K562 (cell line): Measurements from ENCODE around the gene MATK. TPM values are rescaled to one million over a fixed set of nuclear protein-coding genes. Genes with fewer than 3 reads are reported as not detected.

Experiments used
- ADNP ChIP-seq: fragments of 200-800 bp; sonication (Bioruptor generic); IDR thresholded peaks from 2 replicates; pipeline ENCODE4 v1.6.1; 2016; ENCODE audit warnings: missing genetic modification characterization, missing compliant biosample characterization
- BCOR ChIP-seq: fragments of 450-650 bp; IDR thresholded peaks from 2 replicates; pipeline ENCODE4 v1.6.1; 2016
- CHD4 ChIP-seq: fragments of 200-600 bp; sonication (generic); IDR thresholded peaks from 3 replicates; pipeline ENCODE4 v1.6.1; 2012; ENCODE audit warnings: low read depth, mild to moderate bottlenecking, mixed read lengths, low read length, inconsistent platforms; ENCODE audit not compliant: insufficient read depth, insufficient replicate concordance, poor library complexity, severe bottlenecking
- E2F3 ChIP-seq: fragments of 250-450 bp; sonication (Bioruptor Pico); IDR thresholded peaks from 2 replicates; pipeline ENCODE4 v1.4.0; 2020; ENCODE audit warnings: mild to moderate bottlenecking
- FOXA3 ChIP-seq, 2 experiments: fragments of 450-650 bp in 1 of 2; sonication (generic) in 1 of 2; formaldehyde crosslinking; IDR thresholded peaks in 1 of 2; conservative IDR thresholded peaks in 1 of 2; 2 replicates each; pipeline versions ENCODE4 v1.4.0 to v1.8.0; 2020 to 2022; ENCODE audit warnings: mild to moderate bottlenecking in 2 of 2, missing genetic modification reagents in 1 of 2
- KDM1A ChIP-seq, 2 experiments: fragments of 450-650 bp; IDR thresholded peaks; 2 replicates each; pipeline ENCODE4 v1.6.1; 2016; ENCODE audit warnings: mild to moderate bottlenecking in 2 of 2
- KLF13 ChIP-seq: fragments of 450-650 bp; IDR thresholded peaks from 2 replicates; pipeline ENCODE4 v1.6.1; 2016; ENCODE audit warnings: missing genetic modification characterization, low read depth, mild to moderate bottlenecking, missing compliant biosample characterization, moderate library complexity, borderline replicate concordance
- KLF6 ChIP-seq: fragments of 250-450 bp; sonication (Bioruptor Pico); IDR thresholded peaks from 2 replicates; pipeline ENCODE4 v1.4.0; 2020; ENCODE audit warnings: mild to moderate bottlenecking, moderate library complexity, borderline replicate concordance
- MIER1 ChIP-seq: fragments of 450-650 bp; IDR thresholded peaks from 2 replicates; pipeline ENCODE4 v1.6.1; 2016; ENCODE audit warnings: antibody characterized with exemption, mild to moderate bottlenecking, low read depth
- RBBP5 ChIP-seq: fragments of 200-600 bp; sonication (generic); IDR thresholded peaks from 2 replicates; pipeline ENCODE4 v1.6.1; 2012; ENCODE audit warnings: borderline replicate concordance, mild to moderate bottlenecking, low read length, control low read depth, inconsistent platforms; ENCODE audit not compliant: insufficient read depth, poor library complexity, severe bottlenecking
- RBM25 ChIP-seq: fragments of 200-400 bp; formaldehyde crosslinking; IDR thresholded peaks from 2 replicates; pipeline ENCODE4 v1.6.1; 2018; ENCODE audit warnings: low read length, low read depth, moderate library complexity; ENCODE audit not compliant: severe bottlenecking
- SMARCA5 ChIP-seq: fragments of 450-650 bp; IDR thresholded peaks from 2 replicates; pipeline ENCODE4 v1.6.1; 2016
- TAF7 ChIP-seq: fragments of 450-650 bp; IDR thresholded peaks from 2 replicates; pipeline ENCODE4 v1.6.1; 2016; ENCODE audit warnings: missing genetic modification characterization, missing compliant biosample characterization
- ZKSCAN3 ChIP-seq: fragments of 250-450 bp; sonication (Bioruptor Pico); IDR thresholded peaks from 2 replicates; pipeline ENCODE4 v1.4.0; 2020
- polyA plus RNA-seq, 8 experiments: library from polyadenylated mRNA; depleted of rRNA in 4 of 8; stranded (reverse) in 5 of 8; unstranded in 3 of 8; fragments of >200 nt; fragmentation: Nextera tagmentation in 2 of 8; fragmentation: Illumina TruSeq in 1 of 8; extraction: Ambion mirVana in 2 of 8; extraction: Trizol in 1 of 8; gene quantifications; 2 replicates each; pipeline versions ENCODE4 v1.2.1 to v1.2.3, GENCODE V29; 2011 to 2014; ENCODE audit warnings: inconsistent platforms in 1 of 8, missing spikeins in 1 of 8
- total RNA-seq, 7 experiments: library from RNA; depleted of rRNA in 6 of 7; stranded (reverse); fragments of >200 nt in 6 of 7; fragmentation: Illumina TruSeq in 2 of 7; extraction: Trizol in 2 of 7; gene quantifications; 2 replicates each; pipeline versions ENCODE4 v1.2.1 to v1.2.3, GENCODE V29; 2011 to 2021; ENCODE audit warnings: low replicate concordance in 1 of 7
- TF ChIP-seq, protein P1 (sequence below): fragments of 450-650 bp; formaldehyde crosslinking; IDR thresholded peaks from 2 replicates; pipeline ENCODE4 v1.4.0; 2020; ENCODE audit warnings: mild to moderate bottlenecking, moderate library complexity
- TF ChIP-seq, protein P2 (sequence below): sonication (generic); formaldehyde crosslinking; IDR thresholded peaks from 2 replicates; pipeline ENCODE4 v1.5.0; 2020; ENCODE audit warnings: missing genetic modification reagents
- TF ChIP-seq, protein P3 (sequence below), 2 experiments: IDR thresholded peaks; 2 replicates each; pipeline ENCODE4 v1.6.1; 2011; ENCODE audit warnings: borderline replicate concordance in 1 of 2, control low read depth in 1 of 2, low read depth in 1 of 2, low read length in 1 of 2, mild to moderate bottlenecking in 1 of 2, mixed read lengths in 1 of 2, moderate library complexity in 1 of 2; ENCODE audit not compliant: insufficient read depth in 1 of 2, insufficient read length in 1 of 2, poor library complexity in 1 of 2, severe bottlenecking in 1 of 2; ENCODE audit errors: extremely low read depth in 1 of 2
- TF ChIP-seq, protein P4 (sequence below): fragments of 200-800 bp; sonication (Bioruptor generic); IDR thresholded peaks from 2 replicates; pipeline ENCODE4 v1.6.1; 2017; ENCODE audit warnings: missing genetic modification characterization, missing compliant biosample characterization
- TF ChIP-seq, protein P5 (sequence below): fragments of 450-650 bp; formaldehyde crosslinking; IDR thresholded peaks from 2 replicates; pipeline ENCODE4 v1.4.0; 2020; ENCODE audit warnings: mild to moderate bottlenecking, mixed read lengths

MATK gene
- total and polyA plus RNA-seq, 9 of the 15 experiments (the other 6 are each of a cell fraction or from before 2014, with no cell fraction given) = 0.08 to 41.5 (median 21.4) TPM

DNA sequence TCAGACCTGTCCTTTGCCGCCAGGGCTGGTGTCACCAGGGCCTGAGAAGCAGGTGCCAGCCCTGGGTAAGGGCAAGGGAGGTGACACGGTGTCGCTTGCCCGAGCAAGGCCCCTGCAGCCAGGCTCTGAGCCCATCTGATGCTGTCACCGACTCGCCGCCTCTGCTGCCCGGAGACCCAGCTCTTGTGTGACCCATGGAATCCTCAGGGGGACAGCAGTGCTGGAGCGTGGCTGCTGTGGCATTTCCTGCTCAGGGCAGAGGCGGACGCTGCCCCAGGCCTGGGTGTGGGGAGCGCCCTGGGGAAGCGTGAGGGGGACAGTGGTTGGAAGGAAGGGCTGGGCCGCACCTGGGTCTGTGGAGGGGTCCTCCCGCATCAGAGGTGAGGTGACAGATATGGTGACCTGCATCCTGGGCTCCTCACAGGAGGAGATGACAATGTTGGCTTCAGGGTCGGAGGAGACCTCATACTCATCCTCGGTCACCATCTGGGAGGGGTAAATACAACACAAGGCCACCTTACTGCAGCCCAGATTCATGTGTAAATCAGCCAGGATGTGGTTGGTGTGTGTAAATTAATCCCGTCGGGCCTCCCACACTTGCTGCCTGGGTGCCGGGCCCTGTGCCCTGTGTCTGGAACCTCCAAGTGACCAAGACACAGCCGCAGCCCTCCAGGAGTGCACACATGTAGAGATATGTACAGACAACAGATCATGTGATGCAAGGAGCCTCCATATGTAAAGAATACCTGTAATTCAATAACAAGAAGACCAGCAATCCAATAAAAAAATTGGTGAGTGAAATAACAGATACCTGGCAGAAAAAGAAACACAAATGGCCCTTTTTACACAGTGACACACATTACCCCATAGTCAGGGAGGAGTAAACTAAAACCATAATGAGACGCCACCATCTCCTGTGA, 27.6 kb upstream of the MATK start (continued):
- TF ChIP-seq BCOR (peak; percentile 63), KLF13 (tag) (no peak), CHD4 (no peak), RBBP5 (no peak), KDM1A (IDR thresholded peaks at IDR 0.05) (peak; percentile 28 to 55; a peak in 1 of 4 replicates), TAF7 (tag) (no peak), E2F3 (CRISPR knock-in tag) (no peak), RBM25 (peak; percentile 58), MIER1 (no peak), SMARCA5 (0 out of 2 replicates have a peak, but pooled peaks have one; percentile 16), FOXA3 (CRISPR knock-in tag; conservative IDR thresholded peaks at IDR 0.05 in 1 of 2, IDR thresholded peaks at IDR 0.05 in 1 of 2) (no peak), ADNP (tag) (0 out of 2 replicates have a peak, but pooled peaks have one; percentile 40), KLF6 (no peak), ZKSCAN3 (CRISPR knock-in tag) (no peak)
- TF ChIP-seq, protein P1, sequence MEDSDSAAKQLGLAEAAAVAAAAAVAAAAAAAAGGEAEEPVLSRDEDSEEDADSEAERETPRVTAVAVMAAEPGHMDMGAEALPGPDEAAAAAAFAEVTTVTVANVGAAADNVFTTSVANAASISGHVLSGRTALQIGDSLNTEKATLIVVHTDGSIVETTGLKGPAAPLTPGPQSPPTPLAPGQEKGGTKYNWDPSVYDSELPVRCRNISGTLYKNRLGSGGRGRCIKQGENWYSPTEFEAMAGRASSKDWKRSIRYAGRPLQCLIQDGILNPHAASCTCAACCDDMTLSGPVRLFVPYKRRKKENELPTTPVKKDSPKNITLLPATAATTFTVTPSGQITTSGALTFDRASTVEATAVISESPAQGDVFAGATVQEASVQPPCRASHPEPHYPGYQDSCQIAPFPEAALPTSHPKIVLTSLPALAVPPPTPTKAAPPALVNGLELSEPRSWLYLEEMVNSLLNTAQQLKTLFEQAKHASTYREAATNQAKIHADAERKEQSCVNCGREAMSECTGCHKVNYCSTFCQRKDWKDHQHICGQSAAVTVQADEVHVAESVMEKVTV = no peak
- TF ChIP-seq, protein P2, sequence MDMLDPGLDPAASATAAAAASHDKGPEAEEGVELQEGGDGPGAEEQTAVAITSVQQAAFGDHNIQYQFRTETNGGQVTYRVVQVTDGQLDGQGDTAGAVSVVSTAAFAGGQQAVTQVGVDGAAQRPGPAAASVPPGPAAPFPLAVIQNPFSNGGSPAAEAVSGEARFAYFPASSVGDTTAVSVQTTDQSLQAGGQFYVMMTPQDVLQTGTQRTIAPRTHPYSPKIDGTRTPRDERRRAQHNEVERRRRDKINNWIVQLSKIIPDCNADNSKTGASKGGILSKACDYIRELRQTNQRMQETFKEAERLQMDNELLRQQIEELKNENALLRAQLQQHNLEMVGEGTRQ (CRISPR knock-in tag) = 0 out of 2 replicates have a peak, but pooled peaks have one; percentile 9
- TF ChIP-seq, protein P3, sequence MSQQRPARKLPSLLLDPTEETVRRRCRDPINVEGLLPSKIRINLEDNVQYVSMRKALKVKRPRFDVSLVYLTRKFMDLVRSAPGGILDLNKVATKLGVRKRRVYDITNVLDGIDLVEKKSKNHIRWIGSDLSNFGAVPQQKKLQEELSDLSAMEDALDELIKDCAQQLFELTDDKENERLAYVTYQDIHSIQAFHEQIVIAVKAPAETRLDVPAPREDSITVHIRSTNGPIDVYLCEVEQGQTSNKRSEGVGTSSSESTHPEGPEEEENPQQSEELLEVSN (IDR thresholded peaks at IDR 0.05; ENCODE audit: borderline replicate concordance in 1 of 2, extremely low read depth in 1 of 2, insufficient read depth in 1 of 2, insufficient read length in 1 of 2, low read depth in 1 of 2, low read length in 1 of 2, poor library complexity in 1 of 2, severe bottlenecking in 1 of 2) = no peak
- TF ChIP-seq, protein P4, sequence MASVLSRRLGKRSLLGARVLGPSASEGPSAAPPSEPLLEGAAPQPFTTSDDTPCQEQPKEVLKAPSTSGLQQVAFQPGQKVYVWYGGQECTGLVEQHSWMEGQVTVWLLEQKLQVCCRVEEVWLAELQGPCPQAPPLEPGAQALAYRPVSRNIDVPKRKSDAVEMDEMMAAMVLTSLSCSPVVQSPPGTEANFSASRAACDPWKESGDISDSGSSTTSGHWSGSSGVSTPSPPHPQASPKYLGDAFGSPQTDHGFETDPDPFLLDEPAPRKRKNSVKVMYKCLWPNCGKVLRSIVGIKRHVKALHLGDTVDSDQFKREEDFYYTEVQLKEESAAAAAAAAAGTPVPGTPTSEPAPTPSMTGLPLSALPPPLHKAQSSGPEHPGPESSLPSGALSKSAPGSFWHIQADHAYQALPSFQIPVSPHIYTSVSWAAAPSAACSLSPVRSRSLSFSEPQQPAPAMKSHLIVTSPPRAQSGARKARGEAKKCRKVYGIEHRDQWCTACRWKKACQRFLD = 0 out of 2 replicates have a peak, but pooled peaks have one; percentile 27
- TF ChIP-seq, protein P5, sequence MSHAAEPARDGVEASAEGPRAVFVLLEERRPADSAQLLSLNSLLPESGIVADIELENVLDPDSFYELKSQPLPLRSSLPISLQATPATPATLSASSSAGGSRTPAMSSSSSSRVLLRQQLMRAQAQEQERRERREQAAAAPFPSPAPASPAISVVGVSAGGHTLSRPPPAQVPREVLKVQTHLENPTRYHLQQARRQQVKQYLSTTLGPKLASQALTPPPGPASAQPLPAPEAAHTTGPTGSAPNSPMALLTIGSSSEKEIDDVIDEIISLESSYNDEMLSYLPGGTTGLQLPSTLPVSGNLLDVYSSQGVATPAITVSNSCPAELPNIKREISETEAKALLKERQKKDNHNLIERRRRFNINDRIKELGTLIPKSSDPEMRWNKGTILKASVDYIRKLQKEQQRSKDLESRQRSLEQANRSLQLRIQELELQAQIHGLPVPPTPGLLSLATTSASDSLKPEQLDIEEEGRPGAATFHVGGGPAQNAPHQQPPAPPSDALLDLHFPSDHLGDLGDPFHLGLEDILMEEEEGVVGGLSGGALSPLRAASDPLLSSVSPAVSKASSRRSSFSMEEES (CRISPR knock-in tag) = peak; percentile 40
